Glutamatergic neuron (in vitro differentiated cells): ENCODE data around the gene COLQ. TPM values are rescaled to one million over a fixed set of nuclear protein-coding genes. Genes with fewer than 3 reads are reported as not detected.

ENCODE experiments used
- DNase-seq: peaks from one replicate; pipeline ENCODE4 v3.0.0; 2022
- H3K27ac Mint-ChIP-seq: one replicate; pipeline ENCODE4 v1.8.0; 2020; ENCODE audit warnings: mild to moderate bottlenecking, mixed read lengths, inconsistent platforms; ENCODE audit not compliant: unreplicated experiment
- H3K27me3 Mint-ChIP-seq: one replicate; pipeline ENCODE4 v1.8.0; 2020; ENCODE audit warnings: mild to moderate bottlenecking, moderate library complexity, mixed read lengths, inconsistent platforms; ENCODE audit not compliant: unreplicated experiment
- H3K36me3 Mint-ChIP-seq: one replicate; pipeline ENCODE4 v1.8.0; 2020; ENCODE audit warnings: mild to moderate bottlenecking, mixed read lengths, inconsistent platforms; ENCODE audit not compliant: unreplicated experiment
- H3K4me1 Mint-ChIP-seq: one replicate; pipeline ENCODE4 v1.8.0; 2020; ENCODE audit warnings: mild to moderate bottlenecking, low read depth, mixed read lengths, inconsistent platforms; ENCODE audit not compliant: unreplicated experiment
- H3K4me3 Mint-ChIP-seq: one replicate; pipeline ENCODE4 v1.8.0; 2020; ENCODE audit warnings: mild to moderate bottlenecking, mixed read lengths, inconsistent platforms; ENCODE audit not compliant: unreplicated experiment
- H3K9me3 Mint-ChIP-seq: one replicate; pipeline ENCODE4 v1.8.0; 2020; ENCODE audit warnings: mild to moderate bottlenecking, moderate library complexity, mixed read lengths, inconsistent platforms; ENCODE audit not compliant: unreplicated experiment
- CTCF ChIP-seq: fragments of 200-600 bp; sonication (generic); IDR thresholded peaks from one replicate; pipeline ENCODE4 v1.5.0; 2021; ENCODE audit not compliant: partially characterized antibody, unreplicated experiment
- total RNA-seq: library from RNA; stranded (reverse); fragmentation: NEBNext Ultra II Directional; extraction: Animal tissue kit (Norgen Biotek cat#: 25700); gene quantifications from one replicate; pipeline ENCODE4 v1.2.1, GENCODE V29; 2021; ENCODE audit not compliant: unreplicated experiment

Gene COLQ
- total RNA-seq, 1 donor from 2014 or later: 4.8 TPM

- DNase-seq: no peak
- no peak for TF ChIP-seq CTCF
- H3K36me3 Mint-ChIP-seq: peaks cover 11% of the 10 kb centered on the region
- no peaks in the 10 kb centered on the region for H3K27me3 Mint-ChIP-seq
- no peak overlapping the region for H3K27ac Mint-ChIP-seq
- peaks cover 2% of the 10 kb centered on the region for H3K9me3 Mint-ChIP-seq
- H3K4me3 Mint-ChIP-seq: no peak overlapping the region
- peaks cover 8% of the 10 kb centered on the region for H3K4me1 Mint-ChIP-seq
Observed at GRCh38 chr3:15455756-15456155, 65.8 kb downstream of the COLQ start.

- peaks cover 1% of the 10 kb centered on the region for H3K27me3 Mint-ChIP-seq
- DNase-seq: no peak
- TF ChIP-seq CTCF: no peak
- H3K4me3 Mint-ChIP-seq: no peak overlapping the region
- peaks cover under 1% of the 10 kb centered on the region for H3K4me1 Mint-ChIP-seq
- H3K9me3 Mint-ChIP-seq: no peaks in the 10 kb centered on the region
- peaks cover 11% of the 10 kb centered on the region for H3K36me3 Mint-ChIP-seq
- no peak overlapping the region for H3K27ac Mint-ChIP-seq
Observed at GRCh38 chr3:15454965-15455364, 66.5 kb downstream of the COLQ start.

DNA sequence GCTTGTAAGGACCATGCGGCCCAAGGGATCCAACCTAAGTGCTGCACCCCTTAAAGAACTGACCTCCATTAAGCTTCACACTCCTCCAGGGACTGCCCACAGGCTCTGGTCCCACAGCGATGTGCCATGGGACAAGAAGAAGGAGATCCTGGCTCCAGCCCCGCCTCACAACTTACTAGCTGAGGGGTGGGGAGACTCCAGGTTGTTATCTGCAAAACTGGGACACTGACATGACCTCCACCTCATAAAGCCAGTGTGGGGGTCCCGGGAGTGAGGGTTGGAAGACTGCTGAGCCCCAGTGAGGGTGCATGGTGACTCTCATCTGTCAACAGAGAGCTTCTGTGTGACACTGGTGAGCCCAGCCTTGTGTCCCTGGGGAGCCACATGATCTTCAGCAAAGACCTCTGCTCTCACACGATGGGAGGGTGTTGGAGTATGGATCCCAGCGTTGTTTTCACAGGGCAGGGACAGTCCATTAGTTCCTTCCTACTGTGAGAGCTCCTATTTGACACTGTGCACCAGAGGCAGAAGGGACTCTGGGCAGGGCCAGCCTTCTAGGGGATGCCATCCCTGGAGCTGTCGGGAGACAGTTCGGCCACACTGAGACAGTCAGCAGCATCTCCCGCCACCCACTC lies 67.4 kb downstream of the COLQ start:
- Mint-ChIP-seq H3K4me1 (no peaks in the 10 kb centered on the region), H3K4me3 (no peak overlapping the region), H3K27me3 (peaks cover 1% of the 10 kb centered on the region), H3K36me3 (peaks cover 11% of the 10 kb centered on the region), H3K27ac (no peak overlapping the region), H3K9me3 (no peaks in the 10 kb centered on the region)
- no peak for TF ChIP-seq CTCF
- DNase-seq: no peak

DNA sequence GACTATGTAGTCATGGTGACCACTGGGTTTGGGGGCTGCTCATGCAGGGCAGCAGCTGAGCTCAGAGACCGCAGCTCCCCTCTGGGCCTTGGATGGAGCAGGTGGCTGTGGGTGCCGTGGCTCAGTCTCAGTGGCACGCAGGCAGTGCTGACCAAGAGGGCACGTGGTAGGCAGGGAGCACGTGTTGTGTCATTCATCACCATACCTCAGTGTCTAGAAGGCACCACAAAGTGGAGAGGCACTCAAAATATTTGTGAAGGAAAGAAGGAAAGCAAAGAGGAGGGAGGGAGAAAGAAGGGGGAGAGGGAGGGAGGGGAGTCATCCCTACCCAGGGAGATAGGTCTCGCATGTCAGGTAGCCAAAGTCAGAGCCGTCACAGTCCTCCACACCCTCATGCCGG lies 68.0 kb downstream of the COLQ start:
- DNase-seq: no peak

GRCh38 chr3:15452961-15453360 lies 68.5 kb downstream of the COLQ start:
- Mint-ChIP-seq H3K4me1 (no peaks in the 10 kb centered on the region), H3K4me3 (no peak overlapping the region), H3K27me3 (peaks cover 1% of the 10 kb centered on the region), H3K36me3 (peaks cover 7% of the 10 kb centered on the region), H3K9me3 (no peaks in the 10 kb centered on the region), H3K27ac (no peak overlapping the region)
- no peak for DNase-seq
- TF ChIP-seq CTCF: no peak

More for the DNA sequence above, 68.0 kb downstream of the COLQ start:
- H3K4me3 Mint-ChIP-seq: no peak overlapping the region
- no peak for TF ChIP-seq CTCF
- no peak overlapping the region for H3K27ac Mint-ChIP-seq
- H3K27me3 Mint-ChIP-seq: peaks cover 1% of the 10 kb centered on the region
- H3K4me1 Mint-ChIP-seq: no peaks in the 10 kb centered on the region
- H3K36me3 Mint-ChIP-seq: peaks cover 11% of the 10 kb centered on the region
- no peaks in the 10 kb centered on the region for H3K9me3 Mint-ChIP-seq
